Thyroid gland (tissue), 4 donors: ENCODE data around the gene NLGN1. TPM values are rescaled to one million over a fixed set of nuclear protein-coding genes. Genes with fewer than 3 reads are reported as not detected.

ENCODE experiments used
- DNase-seq, 2 donors: peaks; one replicate each; pipeline ENCODE4 v3.0.0-alpha.2; 2019
- H3K27ac ChIP-seq, 3 donors: fragments of 200-600 bp; sonication (generic); 1 replicate in 2 of 3; 2 replicates in 1 of 3; pipeline ENCODE4 v1.5.1; 2016 to 2019; ENCODE audit warnings: mild to moderate bottlenecking in 1 of 3, moderate library complexity in 1 of 3
- H3K27me3 ChIP-seq: fragments of 200-600 bp; sonication (generic); one replicate; pipeline ENCODE4 v1.5.1; 2019
- H3K36me3 ChIP-seq, 2 donors: fragments of 200-600 bp; sonication (generic); one replicate each; pipeline ENCODE4 v1.5.1; 2016 to 2019
- H3K4me1 ChIP-seq, 2 donors: fragments of 200-600 bp; sonication (generic); one replicate each; pipeline ENCODE4 v1.5.1; 2017 to 2019
- H3K4me3 ChIP-seq, 3 donors: fragments of 200-600 bp; sonication (generic); replicated peaks in 1 of 3; 1 replicate in 2 of 3; 2 replicates in 1 of 3; pipeline ENCODE4 v1.5.1; 2016; ENCODE audit warnings: mild to moderate bottlenecking in 1 of 3
- H3K9me3 ChIP-seq: fragments of 200-600 bp; sonication (generic); one replicate; pipeline ENCODE4 v1.5.1; 2017
- POLR2A ChIP-seq, 2 donors: fragments of 450-650 bp; IDR thresholded peaks; one replicate each; pipeline ENCODE4 v1.6.1; 2017; ENCODE audit warnings: antibody characterized with exemption in 2 of 2, mild to moderate bottlenecking in 2 of 2, moderate library complexity in 1 of 2
- WGBS, 2 donors: methylation state at CpG; one replicate each; pipeline ENCODE4 v1.1.5; 2017; 5-methylcytosine and 5-hydroxymethylcytosine counted together
- intact Hi-C: fragments of 100-400 bp; cut with DNase I; formaldehyde crosslinking; loops from one replicate; pipeline ENCODE4 v1.15.1; 2023
- total RNA-seq, 4 donors: library from RNA; depleted of rRNA; stranded (reverse); fragments of >200 nt; gene quantifications; one replicate each; pipeline ENCODE4 v1.2.3, GENCODE V29; 2016
- TF ChIP-seq, protein P1 (sequence below), 6 experiments: fragments of 200-600 bp in 3 of 6; fragments of 450-650 bp in 3 of 6; sonication (generic) in 3 of 6; IDR thresholded peaks; one replicate each; pipeline ENCODE4 v1.5.1; 2016 to 2019; ENCODE audit warnings: antibody characterized with exemption in 6 of 6, mild to moderate bottlenecking in 2 of 6, inconsistent platforms in 1 of 6, moderate library complexity in 1 of 6

Gene NLGN1
- total RNA-seq, 4 donors from 2014 or later, result 2.4 to 13.9 (median 2.9) TPM

DNA sequence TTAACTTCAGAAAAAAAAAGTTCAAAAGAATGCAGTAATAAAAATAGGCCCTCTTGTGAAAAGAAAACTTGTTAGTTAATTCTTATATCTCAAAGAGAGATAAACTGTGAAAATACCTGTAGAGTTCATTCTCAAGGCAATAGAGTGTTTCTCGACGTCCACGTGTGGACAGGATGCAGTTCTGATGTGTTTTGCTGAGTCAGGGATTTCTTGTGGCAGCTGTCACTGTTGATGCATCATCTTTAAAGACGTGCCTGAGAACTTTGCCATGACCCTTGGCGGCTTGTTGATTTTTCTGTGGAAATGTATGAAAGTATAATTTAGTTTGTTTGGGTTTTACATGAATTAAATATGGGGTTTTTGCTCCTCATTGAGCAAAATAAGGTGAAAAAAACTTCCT is 702.2 kb downstream of the NLGN1 start:
- DNase-seq, result no peak
- Histone ChIP-seq H3K9me3 (no peaks in the 10 kb centered on the region), H3K27me3 (no peaks in the 10 kb centered on the region), H3K27ac (no peak overlapping the region), H3K36me3 (no peaks in the 10 kb centered on the region), H3K4me3 (no peak overlapping the region), H3K4me1 (no peaks in the 10 kb centered on the region)
- TF ChIP-seq POLR2A (IDR thresholded peaks at IDR 0.05), result no peak
- TF ChIP-seq, protein P1, sequence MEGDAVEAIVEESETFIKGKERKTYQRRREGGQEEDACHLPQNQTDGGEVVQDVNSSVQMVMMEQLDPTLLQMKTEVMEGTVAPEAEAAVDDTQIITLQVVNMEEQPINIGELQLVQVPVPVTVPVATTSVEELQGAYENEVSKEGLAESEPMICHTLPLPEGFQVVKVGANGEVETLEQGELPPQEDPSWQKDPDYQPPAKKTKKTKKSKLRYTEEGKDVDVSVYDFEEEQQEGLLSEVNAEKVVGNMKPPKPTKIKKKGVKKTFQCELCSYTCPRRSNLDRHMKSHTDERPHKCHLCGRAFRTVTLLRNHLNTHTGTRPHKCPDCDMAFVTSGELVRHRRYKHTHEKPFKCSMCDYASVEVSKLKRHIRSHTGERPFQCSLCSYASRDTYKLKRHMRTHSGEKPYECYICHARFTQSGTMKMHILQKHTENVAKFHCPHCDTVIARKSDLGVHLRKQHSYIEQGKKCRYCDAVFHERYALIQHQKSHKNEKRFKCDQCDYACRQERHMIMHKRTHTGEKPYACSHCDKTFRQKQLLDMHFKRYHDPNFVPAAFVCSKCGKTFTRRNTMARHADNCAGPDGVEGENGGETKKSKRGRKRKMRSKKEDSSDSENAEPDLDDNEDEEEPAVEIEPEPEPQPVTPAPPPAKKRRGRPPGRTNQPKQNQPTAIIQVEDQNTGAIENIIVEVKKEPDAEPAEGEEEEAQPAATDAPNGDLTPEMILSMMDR (IDR thresholded peaks at IDR 0.05), result no peak
- intact Hi-C loops, result no loop called here
- 83 to 84% methylated on average over 5 of the region's 5 CpGs for WGBS, 2 donors

DNA sequence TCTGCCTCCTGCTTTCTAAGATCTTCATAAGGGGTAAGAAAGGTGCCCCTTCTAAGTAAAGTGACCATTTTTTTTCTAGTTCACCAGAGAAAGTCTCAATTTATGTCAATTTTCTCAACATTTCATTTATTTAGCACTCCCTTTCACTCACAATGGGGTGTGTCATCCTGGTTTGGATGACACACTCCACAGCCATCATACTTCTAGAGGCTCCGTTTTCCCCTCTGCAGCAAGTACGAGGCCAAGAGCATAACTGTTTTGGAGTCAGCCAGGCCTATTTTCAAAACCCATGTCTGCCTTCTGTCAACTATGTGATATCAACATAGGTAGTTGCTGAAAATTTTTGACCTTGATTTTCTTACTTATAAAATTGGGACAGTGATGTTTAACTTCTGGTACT is 703.2 kb downstream of the NLGN1 start:
- H3K4me3 ChIP-seq, result no peak overlapping the region
- no peaks in the 10 kb centered on the region for H3K4me1 ChIP-seq
- H3K27me3 ChIP-seq, result no peaks in the 10 kb centered on the region
- 81 to 91% methylated on average over 2 of the region's 2 CpGs for WGBS, 2 donors
- TF ChIP-seq, protein P1 (IDR thresholded peaks at IDR 0.05), result no peak
- TF ChIP-seq POLR2A (IDR thresholded peaks at IDR 0.05), result no peak
- no peaks in the 10 kb centered on the region for H3K9me3 ChIP-seq
- no peaks in the 10 kb centered on the region for H3K36me3 ChIP-seq
- no peak for DNase-seq
- intact Hi-C loops, result no loop called here
- H3K27ac ChIP-seq, result no peak overlapping the region

DNA sequence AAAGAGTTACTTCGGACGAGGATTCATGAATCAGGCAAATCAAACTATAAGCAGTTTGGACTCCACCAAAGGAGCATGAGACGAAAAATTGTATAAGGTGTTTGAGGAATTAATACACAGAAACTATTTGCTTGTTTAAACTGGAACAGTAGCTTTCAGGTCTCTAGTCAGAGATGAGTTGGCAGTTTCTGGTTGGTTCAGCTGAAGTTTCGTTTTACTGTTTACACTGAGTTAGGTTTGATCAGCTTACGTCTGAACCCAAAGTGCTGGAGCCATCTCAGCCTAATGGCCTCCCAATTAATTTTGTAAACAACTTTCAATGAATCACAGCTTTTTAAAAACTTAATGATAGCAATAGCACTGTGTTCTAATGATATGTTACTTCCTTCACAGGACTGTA is 703.7 kb downstream of the NLGN1 start:
- TF ChIP-seq, protein P1 (IDR thresholded peaks at IDR 0.05), result no peak
- TF ChIP-seq POLR2A (IDR thresholded peaks at IDR 0.05), result no peak
- H3K9me3 ChIP-seq, result no peaks in the 10 kb centered on the region
- DNase-seq, result no peak
- H3K4me1 ChIP-seq, result no peaks in the 10 kb centered on the region
- intact Hi-C loops, result no loop called here
- no peak overlapping the region for H3K4me3 ChIP-seq
- 91 to 97% methylated on average over 5 of the region's 5 CpGs for WGBS, 2 donors
- no peak overlapping the region for H3K27ac ChIP-seq
- H3K36me3 ChIP-seq, result no peaks in the 10 kb centered on the region
- no peaks in the 10 kb centered on the region for H3K27me3 ChIP-seq

DNA sequence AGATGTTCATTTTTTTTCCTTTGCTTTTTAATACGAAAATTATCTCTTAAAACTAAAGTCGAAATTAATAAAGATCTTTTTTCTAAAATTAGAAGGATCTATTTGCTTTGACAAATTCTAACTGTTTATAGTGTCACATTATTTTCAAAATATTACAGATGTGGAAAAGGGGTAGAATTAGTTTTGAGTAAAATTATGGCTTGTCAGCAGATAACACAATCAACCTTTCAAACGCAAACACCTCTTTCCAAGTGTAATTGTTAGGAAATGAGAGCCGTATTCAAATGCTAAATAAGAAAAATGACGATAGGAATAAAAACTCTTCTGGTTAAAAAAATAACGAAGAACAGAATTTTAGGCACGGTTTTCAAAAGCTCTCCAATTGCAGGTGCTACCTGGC is 704.7 kb downstream of the NLGN1 start:
- Histone ChIP-seq H3K36me3 (no peaks in the 10 kb centered on the region), H3K27me3 (no peaks in the 10 kb centered on the region), H3K4me3 (no peak overlapping the region), H3K4me1 (no peaks in the 10 kb centered on the region), H3K27ac (no peak overlapping the region), H3K9me3 (no peaks in the 10 kb centered on the region)
- intact Hi-C loops, result no loop called here
- 83 to 87% methylated on average over 7 of the region's 7 CpGs for WGBS, 2 donors
- TF ChIP-seq POLR2A (IDR thresholded peaks at IDR 0.05), result no peak
- TF ChIP-seq, protein P1 (IDR thresholded peaks at IDR 0.05), result no peak
- DNase-seq, result no peak

DNA sequence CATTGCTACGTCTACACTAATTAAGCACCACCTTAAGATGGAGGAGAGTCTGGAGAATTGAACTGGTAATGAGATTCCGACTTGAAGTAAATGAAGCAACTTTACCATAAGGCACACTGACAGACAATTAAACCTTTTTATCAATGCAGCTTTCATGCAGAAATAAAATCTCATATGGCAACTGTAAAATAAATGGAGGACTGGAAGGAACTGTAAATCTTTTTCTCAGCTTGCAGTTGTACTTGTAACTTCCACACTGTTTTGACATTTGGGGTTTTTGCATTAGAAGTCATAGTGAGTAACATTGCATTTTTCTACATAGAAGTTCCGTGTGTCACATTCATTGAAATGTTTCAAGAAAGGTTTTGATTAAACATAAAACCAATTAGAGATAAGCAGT is 705.3 kb downstream of the NLGN1 start:
- Histone ChIP-seq H3K36me3 (no peaks in the 10 kb centered on the region), H3K4me3 (no peak overlapping the region), H3K9me3 (no peaks in the 10 kb centered on the region), H3K4me1 (no peaks in the 10 kb centered on the region), H3K27me3 (no peaks in the 10 kb centered on the region), H3K27ac (no peak overlapping the region)
- WGBS, 2 donors, result 89% methylated on average over 3 of the region's 3 CpGs
- intact Hi-C loops, result no loop called here
- no peak for DNase-seq
- no peak for TF ChIP-seq POLR2A (IDR thresholded peaks at IDR 0.05)
- TF ChIP-seq, protein P1 (IDR thresholded peaks at IDR 0.05), result no peak
